ENCODE data around the gene HTR4. TPM values are rescaled to one million over a fixed set of nuclear protein-coding genes. Genes with fewer than 3 reads are reported as not detected.

The HTR4 gene
- total RNA-seq, 2 donors from 2014 or later: 4.3 to 7.9 TPM

GRCh38 chr5:148583421-148583965 is 70.8 kb downstream of the HTR4 start:
- no peaks in the 10 kb centered on the region for H3K27me3 ChIP-seq
- no peak overlapping the region for H3K4me3 ChIP-seq
- TF ChIP-seq CTCF (IDR thresholded peaks at IDR 0.05): no peak
- H3K9me3 ChIP-seq: peaks cover 0 to 7% of the 10 kb centered on the region in 2 donors
- H3K36me3 ChIP-seq: no peaks in the 10 kb centered on the region
- no peak for DNase-seq (ENCODE audit: low spot score)
- H3K27ac ChIP-seq: no peak overlapping the region
- H3K4me1 ChIP-seq: peaks cover 0 to 8% of the 10 kb centered on the region in 2 donors

GRCh38 chr5:148574167-148574566 is 80.2 kb downstream of the HTR4 start:
- Histone ChIP-seq H3K27me3 (no peaks in the 10 kb centered on the region), H3K4me3 (no peak overlapping the region), H3K4me1 (peaks cover 2 to 10% of the 10 kb centered on the region in 2 donors), H3K27ac (peak overlapping the region in 1 of 2 donors; percentile 72), H3K36me3 (no peaks in the 10 kb centered on the region), H3K9me3 (no peaks in the 10 kb centered on the region)
- DNase-seq (ENCODE audit: low spot score): no peak
- TF ChIP-seq CTCF (IDR thresholded peaks at IDR 0.05): no peak

- Histone ChIP-seq H3K4me3 (no peak overlapping the region), H3K9me3 (no peaks in the 10 kb centered on the region), H3K36me3 (no peaks in the 10 kb centered on the region), H3K27ac (peak overlapping the region in 1 of 2 donors; percentile 72), H3K4me1 (peaks cover 2 to 10% of the 10 kb centered on the region in 2 donors), H3K27me3 (no peaks in the 10 kb centered on the region)
- TF ChIP-seq CTCF (IDR thresholded peaks at IDR 0.05): no peak
- no peak for DNase-seq (ENCODE audit: low spot score)
These were observed 81.0 kb downstream of the HTR4 start for GRCh38 chr5:148573374-148573773.

GRCh38 chr5:148569948-148570347 is 84.4 kb downstream of the HTR4 start:
- TF ChIP-seq CTCF (IDR thresholded peaks at IDR 0.05): no peak
- no peaks in the 10 kb centered on the region for H3K9me3 ChIP-seq
- no peaks in the 10 kb centered on the region for H3K36me3 ChIP-seq
- H3K4me1 ChIP-seq: peaks cover 2 to 20% of the 10 kb centered on the region in 2 donors
- H3K4me3 ChIP-seq: no peak overlapping the region
- H3K27me3 ChIP-seq: no peaks in the 10 kb centered on the region
- no peak for DNase-seq (ENCODE audit: low spot score)
- H3K27ac ChIP-seq: peak overlapping the region; percentile 4 to 67

- peaks cover 0 to 15% of the 10 kb centered on the region in 2 donors for H3K4me1 ChIP-seq
- no peak for TF ChIP-seq CTCF (IDR thresholded peaks at IDR 0.05)
- H3K27ac ChIP-seq: peak overlapping the region in 1 of 2 donors; percentile 52
- no peak overlapping the region for H3K4me3 ChIP-seq
- DNase-seq (ENCODE audit: low spot score): no peak
- no peaks in the 10 kb centered on the region for H3K27me3 ChIP-seq
- no peaks in the 10 kb centered on the region for H3K36me3 ChIP-seq
- no peaks in the 10 kb centered on the region for H3K9me3 ChIP-seq
These were observed 89.2 kb downstream of the HTR4 start for GRCh38 chr5:148565148-148565547.

- peaks cover 0 to 9% of the 10 kb centered on the region in 2 donors for H3K4me1 ChIP-seq
- DNase-seq (ENCODE audit: low spot score): no peak
- no peak overlapping the region for H3K27ac ChIP-seq
- H3K36me3 ChIP-seq: no peaks in the 10 kb centered on the region
- no peak overlapping the region for H3K4me3 ChIP-seq
- no peaks in the 10 kb centered on the region for H3K27me3 ChIP-seq
- no peak for TF ChIP-seq CTCF (IDR thresholded peaks at IDR 0.05)
- no peaks in the 10 kb centered on the region for H3K9me3 ChIP-seq
These were observed 91.3 kb downstream of the HTR4 start for GRCh38 chr5:148563021-148563420.
